ENCODE measurements around the gene SDCCAG8.

The SDCCAG8 gene

DNA sequence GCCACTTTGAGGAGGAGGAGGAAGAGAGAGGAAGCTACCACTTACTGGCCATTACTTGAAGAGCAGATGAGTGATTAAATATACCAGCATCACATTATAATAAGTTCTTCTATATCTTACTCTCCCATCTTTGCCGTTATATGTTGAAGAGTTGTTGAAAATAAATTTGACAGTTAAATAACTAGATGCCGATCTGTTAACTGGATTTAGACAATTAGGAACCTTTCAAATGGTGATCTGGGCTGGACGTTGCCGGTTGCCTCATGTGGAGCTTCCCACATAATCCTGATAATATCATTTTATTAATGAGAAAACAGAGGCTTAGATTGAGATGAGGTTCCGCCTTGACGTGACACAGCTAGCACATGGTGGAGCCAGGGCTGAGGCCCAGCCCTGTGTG is 147.0 kb downstream of the SDCCAG8 start:
- Histone ChIP-seq H3K36me3 (ENCODE audit: control insufficient read depth in 2 of 2, insufficient read depth in 2 of 2, low read length in 2 of 2) (no peaks in the 10 kb centered on the region), H3K27me3 (ENCODE audit: control insufficient read depth in 1 of 2, insufficient read depth in 2 of 2, low read length in 2 of 2) (no peaks in the 10 kb centered on the region), H3K9me3 (ENCODE audit: control insufficient read depth in 2 of 2, low read length in 2 of 2) (no peaks in the 10 kb centered on the region), H3K27ac (ENCODE audit: low read length) (no peak overlapping the region), H3K4me3 (ENCODE audit: low read length in 2 of 2) (no peak overlapping the region), H3K9ac (ENCODE audit: low read length in 2 of 2) (no peak overlapping the region), H3K4me1 (ENCODE audit: control insufficient read depth, insufficient read depth, low read length) (no peaks in the 10 kb centered on the region)

DNA sequence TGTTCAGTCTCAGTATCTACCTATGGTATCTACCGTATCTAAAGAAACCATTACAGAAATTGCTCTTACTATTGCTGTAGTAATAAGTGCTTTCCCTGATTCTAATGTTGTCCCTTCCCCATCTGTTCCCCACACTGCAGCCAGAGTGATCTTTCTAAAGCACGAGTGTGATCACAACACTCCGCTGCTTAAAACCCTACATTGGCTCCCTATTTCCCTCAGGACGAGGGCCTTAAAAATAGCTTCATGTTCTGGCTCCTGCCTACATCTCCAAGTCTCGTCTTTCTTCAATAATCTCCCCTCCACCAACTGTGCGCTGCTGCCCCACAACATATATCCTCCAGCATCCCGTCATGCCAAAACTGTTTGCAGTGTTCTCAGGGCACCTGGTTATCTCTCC is 150.6 kb downstream of the SDCCAG8 start:
- H3K36me3 ChIP-seq (ENCODE audit: control insufficient read depth in 2 of 2, insufficient read depth in 2 of 2, low read length in 2 of 2), result no peaks in the 10 kb centered on the region
- no peak overlapping the region for H3K9ac ChIP-seq (ENCODE audit: low read length in 2 of 2)
- H3K4me1 ChIP-seq (ENCODE audit: control insufficient read depth, insufficient read depth, low read length), result no peaks in the 10 kb centered on the region
- no peaks in the 10 kb centered on the region for H3K27me3 ChIP-seq (ENCODE audit: control insufficient read depth in 1 of 2, insufficient read depth in 2 of 2, low read length in 2 of 2)
- no peak overlapping the region for H3K27ac ChIP-seq (ENCODE audit: low read length)
- H3K9me3 ChIP-seq (ENCODE audit: control insufficient read depth in 2 of 2, low read length in 2 of 2), result no peaks in the 10 kb centered on the region
- no peak overlapping the region for H3K4me3 ChIP-seq (ENCODE audit: low read length in 2 of 2)

DNA sequence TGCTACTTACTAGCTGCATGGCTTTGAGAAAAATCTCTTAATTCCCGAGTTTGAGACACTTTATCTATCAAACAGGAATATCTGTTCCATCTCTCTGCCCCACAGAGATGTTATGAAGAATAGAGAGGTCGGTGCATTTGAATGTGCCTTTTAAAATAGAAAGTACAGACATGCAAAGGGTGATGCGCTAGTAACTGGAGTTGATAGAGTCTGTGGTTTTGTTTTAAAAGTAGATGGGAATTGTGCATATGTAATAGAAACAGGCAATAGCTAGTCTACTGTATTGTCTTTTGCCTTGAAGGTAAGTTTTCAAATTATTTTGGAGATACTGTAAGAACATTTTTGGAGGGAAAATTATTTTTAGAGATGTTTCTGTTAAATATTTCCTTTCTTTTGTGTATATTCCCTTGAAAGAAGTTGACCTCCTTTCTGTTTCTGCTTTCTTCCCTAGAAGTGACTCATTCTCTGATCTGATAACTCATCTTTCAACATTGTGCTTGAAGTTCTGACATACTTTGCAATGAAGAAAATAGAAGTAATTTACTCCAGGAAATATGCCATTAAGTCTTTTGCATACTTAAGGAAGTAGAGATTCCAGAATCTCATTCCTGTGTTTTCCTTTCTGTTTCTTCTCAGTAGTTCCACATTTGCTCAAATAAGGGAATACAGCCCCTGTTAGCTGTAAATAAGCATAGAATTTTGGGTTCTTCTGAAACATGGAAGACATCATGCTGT is 151.6 kb downstream of the SDCCAG8 start:
- Histone ChIP-seq H3K27me3 (ENCODE audit: control insufficient read depth in 1 of 2, insufficient read depth in 2 of 2, low read length in 2 of 2) (no peaks in the 10 kb centered on the region), H3K27ac (ENCODE audit: low read length) (no peak overlapping the region), H3K9me3 (ENCODE audit: control insufficient read depth in 2 of 2, low read length in 2 of 2) (no peaks in the 10 kb centered on the region), H3K4me3 (ENCODE audit: low read length in 2 of 2) (no peak overlapping the region), H3K9ac (ENCODE audit: low read length in 2 of 2) (no peak overlapping the region), H3K36me3 (ENCODE audit: control insufficient read depth in 2 of 2, insufficient read depth in 2 of 2, low read length in 2 of 2) (no peaks in the 10 kb centered on the region), H3K4me1 (ENCODE audit: control insufficient read depth, insufficient read depth, low read length) (no peaks in the 10 kb centered on the region)

DNA sequence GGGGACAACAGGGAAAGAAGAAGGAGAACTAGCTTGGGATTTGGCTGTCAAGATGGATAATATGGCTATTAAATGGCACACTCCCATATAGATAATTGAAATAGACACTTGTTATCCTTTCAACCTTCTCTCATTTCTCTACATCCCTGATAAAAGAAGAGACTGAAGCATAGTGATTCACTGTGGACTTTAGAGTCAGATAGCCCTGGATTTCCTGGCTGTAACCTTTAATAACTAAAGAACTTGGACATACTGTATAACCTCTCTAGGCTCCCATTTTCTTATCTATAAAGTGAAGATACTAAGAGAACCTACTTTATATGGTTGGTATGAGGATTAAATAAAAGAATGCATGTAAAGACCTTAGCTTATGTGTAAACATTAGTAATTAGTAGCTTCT is 152.6 kb downstream of the SDCCAG8 start:
- Histone ChIP-seq H3K4me3 (ENCODE audit: low read length in 2 of 2) (no peak overlapping the region), H3K9ac (ENCODE audit: low read length in 2 of 2) (no peak overlapping the region), H3K9me3 (ENCODE audit: control insufficient read depth in 2 of 2, low read length in 2 of 2) (no peaks in the 10 kb centered on the region), H3K27me3 (ENCODE audit: control insufficient read depth in 1 of 2, insufficient read depth in 2 of 2, low read length in 2 of 2) (no peaks in the 10 kb centered on the region), H3K36me3 (ENCODE audit: control insufficient read depth in 2 of 2, insufficient read depth in 2 of 2, low read length in 2 of 2) (no peaks in the 10 kb centered on the region), H3K4me1 (ENCODE audit: control insufficient read depth, insufficient read depth, low read length) (no peaks in the 10 kb centered on the region), H3K27ac (ENCODE audit: low read length) (no peak overlapping the region)

DNA sequence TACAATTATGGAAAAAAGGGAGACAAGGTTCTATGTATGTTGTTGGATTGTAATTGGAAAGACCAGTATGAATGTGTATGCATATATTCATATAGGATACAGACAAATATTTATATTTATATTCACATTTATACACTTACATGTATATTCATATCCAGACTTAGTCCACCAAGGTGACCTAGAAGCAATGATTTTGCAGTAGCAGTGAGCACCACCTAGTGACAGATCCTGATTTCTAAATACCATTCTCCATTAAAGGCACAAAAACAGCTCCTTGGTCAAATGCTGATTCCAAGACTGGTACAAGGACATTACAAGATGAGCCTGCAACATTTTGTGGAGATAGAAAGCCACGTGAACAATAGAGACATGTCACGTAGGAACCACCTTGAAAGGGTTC is 153.4 kb downstream of the SDCCAG8 start:
- no peaks in the 10 kb centered on the region for H3K9me3 ChIP-seq (ENCODE audit: control insufficient read depth in 2 of 2, low read length in 2 of 2)
- no peak overlapping the region for H3K9ac ChIP-seq (ENCODE audit: low read length in 2 of 2)
- H3K36me3 ChIP-seq (ENCODE audit: control insufficient read depth in 2 of 2, insufficient read depth in 2 of 2, low read length in 2 of 2), result no peaks in the 10 kb centered on the region

DNA sequence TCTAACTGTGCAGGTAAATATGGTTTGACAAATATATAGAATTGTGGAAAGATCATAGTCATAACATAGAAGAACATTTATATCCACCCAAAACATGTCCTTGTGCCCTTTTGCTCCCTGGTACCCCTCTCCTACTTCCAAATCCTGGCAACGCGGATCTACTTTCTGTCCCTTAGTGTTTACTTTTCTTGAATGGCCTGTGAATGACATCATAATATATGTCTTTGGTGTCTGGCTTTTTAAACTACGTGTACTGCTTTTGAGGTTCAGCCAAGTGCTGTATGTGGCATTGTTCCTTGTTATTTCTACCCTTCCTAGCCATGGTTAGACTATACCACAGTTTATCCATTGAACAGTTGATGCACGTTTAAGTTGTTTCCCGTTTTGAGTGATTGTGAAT is 155.6 kb downstream of the SDCCAG8 start:
- Histone ChIP-seq H3K9me3 (ENCODE audit: control insufficient read depth in 2 of 2, low read length in 2 of 2) (no peaks in the 10 kb centered on the region), H3K27me3 (ENCODE audit: control insufficient read depth in 1 of 2, insufficient read depth in 2 of 2, low read length in 2 of 2) (no peaks in the 10 kb centered on the region), H3K36me3 (ENCODE audit: control insufficient read depth in 2 of 2, insufficient read depth in 2 of 2, low read length in 2 of 2) (peaks cover 5 to 8% of the 10 kb centered on the region in 2 donors), H3K9ac (ENCODE audit: low read length in 2 of 2) (no peak overlapping the region), H3K4me1 (ENCODE audit: control insufficient read depth, insufficient read depth, low read length) (no peaks in the 10 kb centered on the region), H3K4me3 (ENCODE audit: low read length in 2 of 2) (no peak overlapping the region), H3K27ac (ENCODE audit: low read length) (no peak overlapping the region)

More for the DNA sequence above, 153.4 kb downstream of the SDCCAG8 start:
- H3K4me3 ChIP-seq (ENCODE audit: low read length in 2 of 2), result no peak overlapping the region
- H3K4me1 ChIP-seq (ENCODE audit: control insufficient read depth, insufficient read depth, low read length), result no peaks in the 10 kb centered on the region
- H3K27ac ChIP-seq (ENCODE audit: low read length), result no peak overlapping the region
- no peaks in the 10 kb centered on the region for H3K27me3 ChIP-seq (ENCODE audit: control insufficient read depth in 1 of 2, insufficient read depth in 2 of 2, low read length in 2 of 2)

DNA sequence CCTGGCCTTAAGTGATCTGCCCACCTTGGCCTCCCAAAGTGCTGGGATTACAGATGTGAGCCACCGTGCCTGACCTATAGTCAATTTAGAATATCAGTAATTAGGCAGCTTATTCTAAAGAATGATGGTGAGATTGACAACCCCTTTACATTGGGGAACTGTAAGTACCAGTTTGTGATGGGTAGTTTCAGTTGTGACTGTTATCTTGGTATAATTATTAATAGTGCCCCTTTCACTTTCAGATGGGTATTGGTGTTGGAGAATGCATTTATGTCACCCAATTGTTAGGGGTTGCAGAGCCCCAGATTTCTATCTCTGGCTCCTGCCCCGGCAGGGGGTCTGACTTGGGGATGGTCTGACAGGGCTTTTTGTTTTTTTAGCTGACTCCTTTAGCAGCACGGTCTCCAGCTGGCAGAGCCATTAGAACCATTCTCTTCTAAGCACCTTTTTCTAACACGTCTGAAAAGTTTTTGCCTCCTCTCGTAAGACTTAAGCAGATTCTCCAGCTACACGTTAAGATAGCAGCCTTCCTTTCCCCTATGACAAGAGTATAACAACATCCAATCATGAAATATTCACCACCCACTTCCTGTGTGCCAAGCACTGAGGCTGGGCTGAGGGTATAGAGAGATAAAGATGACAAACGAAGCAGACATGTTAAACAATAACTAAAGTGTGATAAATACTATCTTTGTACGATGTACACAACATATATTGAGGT is 157.8 kb downstream of the SDCCAG8 start:
- H3K27me3 ChIP-seq (ENCODE audit: control insufficient read depth in 1 of 2, insufficient read depth in 2 of 2, low read length in 2 of 2), result no peaks in the 10 kb centered on the region
- no peak overlapping the region for H3K27ac ChIP-seq (ENCODE audit: low read length)
- no peak overlapping the region for H3K9ac ChIP-seq (ENCODE audit: low read length in 2 of 2)
- peaks cover 5 to 8% of the 10 kb centered on the region in 2 donors for H3K36me3 ChIP-seq (ENCODE audit: control insufficient read depth in 2 of 2, insufficient read depth in 2 of 2, low read length in 2 of 2)
- no peaks in the 10 kb centered on the region for H3K9me3 ChIP-seq (ENCODE audit: control insufficient read depth in 2 of 2, low read length in 2 of 2)
- no peaks in the 10 kb centered on the region for H3K4me1 ChIP-seq (ENCODE audit: control insufficient read depth, insufficient read depth, low read length)
- H3K4me3 ChIP-seq (ENCODE audit: low read length in 2 of 2), result no peak overlapping the region

DNA sequence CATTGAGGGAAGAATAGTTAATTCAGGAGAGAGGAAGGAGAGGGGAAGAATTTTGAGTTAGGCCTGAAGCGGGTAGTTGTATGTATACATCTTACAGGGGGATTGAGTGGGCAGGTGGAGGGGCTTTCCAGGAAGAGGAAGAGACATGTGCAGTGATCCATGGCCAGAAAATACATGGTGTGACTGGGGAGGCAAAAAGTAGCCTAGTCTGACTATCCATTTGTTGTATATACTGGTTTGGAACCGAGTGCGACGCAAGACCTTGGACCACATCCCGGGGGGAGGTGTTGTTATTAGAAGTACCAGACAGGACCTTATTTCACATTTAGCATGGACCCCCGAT is 158.3 kb downstream of the SDCCAG8 start:
- Histone ChIP-seq H3K27me3 (ENCODE audit: control insufficient read depth in 1 of 2, insufficient read depth in 2 of 2, low read length in 2 of 2) (no peaks in the 10 kb centered on the region), H3K36me3 (ENCODE audit: control insufficient read depth in 2 of 2, insufficient read depth in 2 of 2, low read length in 2 of 2) (peaks cover 5 to 8% of the 10 kb centered on the region in 2 donors), H3K9me3 (ENCODE audit: control insufficient read depth in 2 of 2, low read length in 2 of 2) (no peaks in the 10 kb centered on the region), H3K4me3 (ENCODE audit: low read length in 2 of 2) (no peak overlapping the region), H3K4me1 (ENCODE audit: control insufficient read depth, insufficient read depth, low read length) (no peaks in the 10 kb centered on the region), H3K27ac (ENCODE audit: low read length) (no peak overlapping the region), H3K9ac (ENCODE audit: low read length in 2 of 2) (no peak overlapping the region)

DNA sequence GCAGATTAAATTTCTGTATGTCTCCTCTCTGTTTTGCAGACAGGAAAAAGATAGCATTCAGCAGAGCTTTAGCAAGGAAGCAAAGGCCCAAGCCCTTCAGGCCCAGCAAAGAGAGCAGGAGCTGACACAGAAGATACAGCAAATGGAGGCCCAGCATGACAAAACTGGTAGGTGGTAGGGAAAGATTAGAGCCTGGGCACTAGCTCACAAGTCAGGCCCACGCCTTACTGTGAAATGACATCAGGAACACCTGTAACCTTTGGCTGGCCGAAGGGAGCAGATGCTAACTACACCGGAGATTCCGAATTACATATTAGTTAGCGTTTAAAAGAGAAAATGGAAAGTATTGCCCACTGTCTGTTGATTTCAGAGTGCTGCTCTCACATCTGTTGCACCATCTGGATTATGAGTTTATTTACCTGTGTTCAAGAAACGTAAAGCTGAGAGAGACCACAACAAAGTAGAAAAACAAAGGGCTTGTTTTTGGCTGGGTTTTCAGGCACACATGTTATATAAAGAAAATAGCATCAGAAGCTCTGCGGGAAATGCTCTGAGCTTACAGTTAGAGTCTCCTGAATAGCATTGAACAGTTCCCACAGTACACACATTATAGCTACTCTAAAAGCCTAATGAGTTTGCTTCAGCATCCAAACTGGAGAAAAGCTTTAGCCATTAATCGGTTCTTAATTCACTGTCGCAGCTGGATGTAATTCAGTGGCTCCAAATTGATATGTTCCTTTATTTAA is 160.0 kb downstream of the SDCCAG8 start:
- Histone ChIP-seq H3K36me3 (ENCODE audit: control insufficient read depth in 2 of 2, insufficient read depth in 2 of 2, low read length in 2 of 2) (peaks cover 5 to 8% of the 10 kb centered on the region in 2 donors), H3K4me1 (ENCODE audit: control insufficient read depth, insufficient read depth, low read length) (no peaks in the 10 kb centered on the region), H3K4me3 (ENCODE audit: low read length in 2 of 2) (no peak overlapping the region), H3K27ac (ENCODE audit: low read length) (no peak overlapping the region), H3K9ac (ENCODE audit: low read length in 2 of 2) (no peak overlapping the region), H3K27me3 (ENCODE audit: control insufficient read depth in 1 of 2, insufficient read depth in 2 of 2, low read length in 2 of 2) (no peaks in the 10 kb centered on the region), H3K9me3 (ENCODE audit: control insufficient read depth in 2 of 2, low read length in 2 of 2) (no peaks in the 10 kb centered on the region)

DNA sequence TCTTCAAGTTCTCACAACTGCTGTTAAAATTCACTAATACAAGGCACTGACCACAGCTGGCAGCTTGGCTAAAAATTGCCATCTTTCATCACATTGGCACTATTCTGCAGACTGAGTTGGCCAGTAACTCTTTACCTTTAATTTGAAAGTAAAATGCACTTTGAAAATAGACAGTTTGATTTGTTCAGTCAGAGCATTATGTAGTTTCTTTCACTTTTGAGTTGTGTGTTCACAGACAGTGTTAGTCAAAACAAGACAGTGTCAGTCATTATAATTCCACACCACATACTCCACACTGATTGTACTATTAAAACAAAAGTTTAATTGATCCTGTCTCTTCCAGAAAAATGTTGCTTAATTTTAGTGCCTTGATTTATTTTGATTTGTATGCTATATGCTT is 160.7 kb downstream of the SDCCAG8 start:
- Histone ChIP-seq H3K27ac (ENCODE audit: low read length) (no peak overlapping the region), H3K4me1 (ENCODE audit: control insufficient read depth, insufficient read depth, low read length) (no peaks in the 10 kb centered on the region), H3K9ac (ENCODE audit: low read length in 2 of 2) (no peak overlapping the region), H3K36me3 (ENCODE audit: control insufficient read depth in 2 of 2, insufficient read depth in 2 of 2, low read length in 2 of 2) (peaks cover 5 to 8% of the 10 kb centered on the region in 2 donors), H3K9me3 (ENCODE audit: control insufficient read depth in 2 of 2, low read length in 2 of 2) (no peaks in the 10 kb centered on the region), H3K4me3 (ENCODE audit: low read length in 2 of 2) (no peak overlapping the region), H3K27me3 (ENCODE audit: control insufficient read depth in 1 of 2, insufficient read depth in 2 of 2, low read length in 2 of 2) (no peaks in the 10 kb centered on the region)

Data from stomach smooth muscle (tissue), 2 donors.